ENCODE results near the gene L3MBTL1. TPM values are rescaled to one million over a fixed set of nuclear protein-coding genes. Genes with fewer than 3 reads are reported as not detected.

L3MBTL1 gene
- polyA plus RNA-seq, 1 donor, result 9.9 TPM

- no peak for DNase-seq
Observed at GRCh38 chr20:43536041-43536816, 28.7 kb downstream of the L3MBTL1 start.

- no peak for DNase-seq
Observed at GRCh38 chr20:43536817-43537440, 29.4 kb downstream of the L3MBTL1 start.

- DNase-seq, result peak; percentile 43
Observed at GRCh38 chr20:43537921-43538877, 30.7 kb downstream of the L3MBTL1 start.

- no peak for DNase-seq
Observed at GRCh38 chr20:43538878-43539700, 31.6 kb downstream of the L3MBTL1 start.

DNA sequence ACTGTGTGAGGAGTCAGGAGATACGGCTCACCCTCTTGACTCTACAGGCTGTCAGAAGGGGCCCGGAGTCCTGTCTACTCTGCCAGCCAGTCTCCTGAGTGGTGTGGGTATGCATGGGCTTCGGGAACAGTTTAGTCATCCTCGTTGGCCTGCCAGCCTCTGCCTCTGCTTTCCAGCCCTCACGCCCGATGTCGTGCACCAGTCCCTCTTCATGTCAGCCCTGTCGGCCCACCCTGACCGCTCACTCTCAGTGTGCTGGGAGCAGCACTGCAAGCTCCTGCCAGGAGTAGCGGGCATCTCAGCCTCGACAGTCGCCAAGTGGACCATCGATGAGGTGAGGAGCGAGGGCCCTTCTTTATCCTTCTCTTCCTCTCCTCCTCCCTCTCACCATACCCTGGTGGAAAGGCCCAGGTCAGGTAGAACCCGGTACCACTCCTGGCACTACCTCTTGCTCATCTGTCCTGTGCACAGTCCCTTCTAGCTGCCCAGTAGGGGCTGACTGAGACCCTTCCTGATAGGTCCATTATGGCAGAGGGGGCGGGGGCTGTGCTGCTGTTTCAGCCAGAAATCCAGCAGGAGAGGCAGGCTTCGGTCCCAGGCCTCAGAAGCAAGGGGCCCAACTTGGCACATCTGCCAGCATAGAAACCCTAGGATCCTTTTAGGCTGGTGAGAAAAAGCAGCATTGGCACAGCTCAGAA is 32.6 kb downstream of the L3MBTL1 start:
- no peak for DNase-seq

DNA sequence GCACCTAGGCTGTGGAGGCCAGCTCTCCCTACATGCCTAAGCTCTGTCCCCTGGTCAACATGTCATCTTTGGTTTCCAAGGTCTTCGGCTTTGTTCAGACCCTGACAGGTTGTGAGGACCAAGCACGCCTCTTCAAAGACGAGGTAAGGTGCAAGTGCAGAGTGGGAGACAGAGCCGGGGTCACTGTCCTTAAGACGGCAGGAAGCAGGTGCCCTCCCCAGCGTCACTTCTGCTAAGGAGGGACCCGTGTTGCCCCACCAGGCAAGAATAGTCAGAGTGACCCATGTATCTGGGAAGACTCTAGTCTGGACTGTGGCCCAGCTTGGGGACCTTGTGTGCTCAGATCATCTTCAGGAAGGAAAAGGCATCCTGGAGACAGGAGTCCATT is 33.2 kb downstream of the L3MBTL1 start:
- DNase-seq, result no peak

GRCh38 chr20:43541214-43541613 is 33.7 kb downstream of the L3MBTL1 start:
- no peak for DNase-seq

GRCh38 chr20:43542161-43542560 is 34.7 kb downstream of the L3MBTL1 start:
- DNase-seq, result no peak

GRCh38 chr20:43542674-43543073 is 35.2 kb downstream of the L3MBTL1 start:
- DNase-seq, result no peak

GRCh38 chr20:43543138-43543537 is 35.6 kb downstream of the L3MBTL1 start:
- no peak for DNase-seq

GRCh38 chr20:43544501-43544900 is 37.0 kb downstream of the L3MBTL1 start:
- no peak for DNase-seq

DNA sequence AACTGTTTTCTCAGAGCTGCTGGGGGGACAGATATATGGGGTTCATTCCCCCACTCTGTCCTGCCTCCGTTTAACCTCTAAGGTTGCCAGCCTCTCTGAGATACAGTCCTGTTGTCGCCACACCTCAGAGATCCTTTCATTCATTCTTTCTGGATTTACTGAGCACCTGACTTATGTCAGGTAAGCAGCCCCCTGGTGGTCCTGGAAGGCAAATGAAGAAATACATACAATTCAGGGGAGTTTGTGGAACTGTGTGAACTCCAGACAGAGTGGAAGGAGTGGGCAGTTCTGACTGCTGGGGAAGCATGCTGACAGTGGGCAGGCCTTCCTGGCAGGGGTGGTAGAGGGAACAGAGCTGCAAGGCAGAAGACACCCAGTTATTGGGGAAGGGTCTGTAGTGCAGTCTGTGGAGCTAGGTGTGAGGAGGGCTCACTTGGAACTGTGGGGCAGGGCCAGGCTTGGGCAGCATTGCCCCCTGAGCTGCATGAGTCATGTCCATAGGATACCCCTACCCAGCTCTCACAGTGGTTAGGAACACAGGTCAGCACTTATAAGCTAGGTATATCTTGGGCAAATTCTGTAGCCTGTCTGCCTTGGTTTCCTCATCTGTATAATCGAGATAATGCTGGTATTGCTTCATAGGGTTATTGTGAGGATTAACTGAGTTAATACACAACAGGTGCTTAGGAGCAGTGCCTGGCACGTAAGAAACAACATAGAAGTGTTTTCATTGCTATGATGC is 38.5 kb downstream of the L3MBTL1 start:
- no peak for DNase-seq

- DNase-seq, result no peak
Observed at GRCh38 chr20:43548273-43548880, 40.9 kb downstream of the L3MBTL1 start.

DNA sequence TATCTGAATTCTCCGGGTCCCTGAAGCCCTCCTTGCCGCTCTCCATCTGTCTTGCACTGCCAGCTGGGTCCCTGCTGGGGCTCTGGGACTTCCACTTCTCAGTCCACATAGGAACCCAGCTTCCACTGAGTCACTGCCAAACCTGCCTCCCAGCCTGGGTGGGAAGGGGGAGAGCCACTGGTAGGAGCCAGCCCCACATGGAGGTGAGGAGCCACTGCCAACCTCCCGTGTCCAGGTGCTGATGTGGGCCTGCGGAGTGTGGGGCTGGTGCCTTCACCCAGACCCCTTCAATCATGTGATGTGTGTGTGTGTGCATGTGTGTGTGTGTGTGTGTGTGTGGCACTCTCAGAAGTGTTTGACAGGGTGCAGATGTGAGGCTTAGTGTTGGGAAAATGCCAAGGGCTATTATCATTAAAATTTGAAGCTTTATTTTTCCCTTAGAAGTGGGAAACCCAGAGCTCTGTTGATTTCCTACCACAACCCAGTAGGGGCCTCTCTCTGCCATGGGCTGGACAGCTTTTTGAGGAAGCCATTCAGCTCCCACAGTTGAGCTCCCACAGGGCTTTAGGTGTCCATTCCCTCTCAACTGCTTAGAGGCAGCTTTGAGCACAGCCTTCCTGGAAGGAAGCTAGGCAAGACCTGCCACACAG is 42.0 kb downstream of the L3MBTL1 start:
- no peak for DNase-seq

DNA sequence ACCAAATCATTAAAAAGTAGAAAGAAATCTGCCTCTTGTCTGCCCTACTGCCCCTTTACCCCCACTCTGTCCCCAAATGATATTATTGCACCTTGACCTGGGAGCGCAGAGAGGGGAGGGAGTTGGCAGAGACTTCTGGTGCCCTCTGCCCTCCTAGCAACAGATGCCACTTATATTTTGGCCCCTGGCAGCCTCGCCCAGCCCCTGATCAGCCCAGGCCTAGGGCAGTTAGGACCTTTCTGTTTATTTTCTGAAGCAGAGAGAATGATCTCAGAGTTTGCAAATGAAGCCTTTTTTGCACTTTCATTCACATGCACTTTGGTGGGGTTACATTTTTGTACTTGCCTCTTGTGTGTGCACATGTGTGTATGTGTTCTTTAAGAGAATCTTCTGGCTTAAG is 43.0 kb downstream of the L3MBTL1 start:
- no peak for DNase-seq

- no peak for DNase-seq
Observed at GRCh38 chr20:43554369-43554768, 46.9 kb downstream of the L3MBTL1 start.

- DNase-seq, result no peak
Observed at GRCh38 chr20:43558412-43559146, 51.1 kb downstream of the L3MBTL1 start, which contains the start of gene SGK2. SGK2 (plus strand) TSS chr20:43559027; CDS start chr20:43566496, 7,469 bp downstream.

DNA sequence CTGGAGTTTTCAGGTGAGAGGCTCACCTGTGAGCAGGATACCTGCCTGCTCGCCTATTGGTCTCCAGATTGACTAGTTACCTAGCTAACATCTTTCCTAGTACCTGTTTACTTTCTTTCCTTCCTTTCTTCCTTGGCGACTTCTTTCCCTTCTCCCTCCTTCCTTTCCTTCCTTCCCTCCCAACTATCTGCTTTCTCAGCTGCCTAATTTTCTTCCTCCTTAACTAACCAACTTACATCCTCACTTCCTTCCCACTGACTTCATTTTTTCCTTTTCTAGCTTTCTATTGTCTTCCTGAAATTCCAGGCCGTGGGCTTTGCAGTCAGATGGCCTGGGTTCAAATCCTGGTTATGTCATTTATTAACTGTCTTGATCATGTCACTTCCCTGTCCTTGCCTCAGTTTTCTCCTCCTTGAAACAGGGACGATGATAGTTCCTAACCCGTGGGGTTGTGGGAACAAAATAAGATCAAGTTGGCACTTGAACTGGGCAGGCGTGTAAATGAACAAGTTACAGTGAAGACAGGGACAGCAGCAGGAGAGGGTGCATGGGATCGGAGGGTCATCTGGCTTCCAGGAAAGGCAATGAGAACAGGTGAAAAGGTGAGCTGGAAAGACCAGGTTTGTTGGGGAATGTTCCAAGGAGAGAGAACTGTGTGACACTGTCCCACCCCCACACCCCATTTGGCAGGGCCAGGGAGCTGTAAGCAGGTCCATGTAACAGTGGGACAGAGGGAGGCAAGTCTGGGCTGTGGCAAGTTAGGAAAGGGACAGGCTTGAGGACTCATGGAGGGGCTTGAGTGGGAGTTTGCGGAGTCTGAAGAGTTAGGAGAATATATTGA is 51.9 kb downstream of the L3MBTL1 start:
- DNase-seq, result no peak

All from hindlimb muscle (tissue), 1 donor.